HEK293 (cell line): Measurements from ENCODE around the gene MCF2L.

ENCODE experiments used
- CTCF ChIA-PET: fragments of 350-600 bp; formaldehyde crosslinking; extraction: SDS; loops from one replicate; lab custom pipeline; 2021; ENCODE audit warnings: antibody characterized with exemption; lab: Yijun Ruan, JAX
- POLR2A ChIA-PET: fragments of 300-600 bp; formaldehyde crosslinking; extraction: SDS; loops from one replicate; lab custom pipeline; 2020; ENCODE audit warnings: antibody characterized with exemption, inconsistent platforms; lab: Yijun Ruan, JAX
- H3K27ac ChIP-seq: fragments of 200-500 bp; sonication (Bioruptor generic); 2 replicates; pipeline ENCODE4 v1.5.1; 2014; ENCODE audit warnings: low read depth, low read length, control low read depth, inconsistent platforms; ENCODE audit errors: extremely low read depth
- H3K36me3 ChIP-seq, 2 experiments: fragments of 200-500 bp in 1 of 2; sonication (Bioruptor generic) in 1 of 2; 1 replicate in 1 of 2; 2 replicates in 1 of 2; pipeline ENCODE4 v1.5.1; 2014 to 2017; ENCODE audit warnings: inconsistent platforms in 2 of 2, low read length in 2 of 2; ENCODE audit not compliant: control insufficient read depth in 2 of 2, insufficient read depth in 1 of 2
- H3K4me1 ChIP-seq: fragments of 200-500 bp; sonication (Bioruptor generic); 2 replicates; pipeline ENCODE4 v1.5.1; 2014; ENCODE audit warnings: mild to moderate bottlenecking, low read length, inconsistent platforms; ENCODE audit not compliant: control insufficient read depth, insufficient read depth
- H3K4me3 ChIP-seq: 2 replicates; pipeline ENCODE4 v1.5.1; 2011; ENCODE audit warnings: low read depth, mild to moderate bottlenecking, control low read depth, low read length, moderate library complexity
- H3K9me3 ChIP-seq: fragments of 200-500 bp; sonication (Bioruptor generic); 2 replicates; pipeline ENCODE4 v1.5.1; 2014; ENCODE audit warnings: low read depth, low read length, inconsistent platforms; ENCODE audit not compliant: control insufficient read depth, insufficient read depth
- GLI2 ChIP-seq: fragments of 450-650 bp; formaldehyde crosslinking; IDR thresholded peaks from 2 replicates; pipeline ENCODE4; 2017; ENCODE audit warnings: missing biosample characterization, missing genetic modification characterization, low read depth, borderline replicate concordance
- HOXC10 ChIP-seq: sonication (generic); formaldehyde crosslinking; IDR thresholded peaks from 2 replicates; pipeline ENCODE4 v1.8.1; 2023; ENCODE audit warnings: mild to moderate bottlenecking, missing genetic modification reagents
- KLF8 ChIP-seq: fragments of 450-650 bp; formaldehyde crosslinking; IDR thresholded peaks from 2 replicates; pipeline ENCODE4 v1.5.1; 2016; ENCODE audit warnings: missing biosample characterization, missing genetic modification characterization
- MYNN ChIP-seq: fragments of 450-650 bp; formaldehyde crosslinking; IDR thresholded peaks from 2 replicates; pipeline ENCODE4 v1.5.1; 2016; ENCODE audit warnings: missing biosample characterization, missing genetic modification characterization, borderline replicate concordance
- OSR2 ChIP-seq: fragments of 450-650 bp; formaldehyde crosslinking; IDR thresholded peaks from 2 replicates; pipeline ENCODE4 v1.5.1; 2016; ENCODE audit warnings: missing biosample characterization, missing genetic modification characterization
- SP7 ChIP-seq: fragments of 450-650 bp; formaldehyde crosslinking; IDR thresholded peaks from 2 replicates; pipeline ENCODE4 v1.5.1; 2016; ENCODE audit warnings: missing biosample characterization, missing genetic modification characterization
- TCF7L2 ChIP-seq: IDR thresholded peaks from 2 replicates; pipeline ENCODE4 v1.6.1; 2011; ENCODE audit warnings: low read depth, mild to moderate bottlenecking, inconsistent platforms, low read length, moderate library complexity, borderline replicate concordance
- TSHZ1 ChIP-seq: fragments of 450-650 bp; formaldehyde crosslinking; IDR thresholded peaks from 2 replicates; pipeline ENCODE4 v1.5.1; 2016; ENCODE audit warnings: missing biosample characterization, missing genetic modification characterization, borderline replicate concordance
- ZBTB8A ChIP-seq: fragments of 450-650 bp; formaldehyde crosslinking; IDR thresholded peaks from 2 replicates; pipeline ENCODE4 v1.5.1; 2016; ENCODE audit warnings: missing biosample characterization, missing genetic modification characterization
- ZFHX2 ChIP-seq: fragments of 450-650 bp; formaldehyde crosslinking; conservative IDR thresholded peaks from 2 replicates; pipeline ENCODE4 v1.5.1; 2016; ENCODE audit warnings: missing biosample characterization, missing genetic modification characterization
- ZFP37 ChIP-seq: fragments of 450-650 bp; formaldehyde crosslinking; IDR thresholded peaks from 2 replicates; pipeline ENCODE4 v1.5.1; 2016; ENCODE audit warnings: missing biosample characterization, missing genetic modification characterization
- ZIC2 ChIP-seq: fragments of 450-650 bp; formaldehyde crosslinking; IDR thresholded peaks from 2 replicates; pipeline ENCODE4 v1.5.1; 2016; ENCODE audit warnings: missing biosample characterization, missing genetic modification characterization
- ZNF184 ChIP-seq: fragments of 450-650 bp; IDR thresholded peaks from 2 replicates; pipeline ENCODE4 v1.5.1; 2018; ENCODE audit warnings: missing biosample characterization, mild to moderate bottlenecking, missing genetic modification characterization
- ZNF274 ChIP-seq, 2 experiments: fragments of 200-500 bp in 1 of 2; fragments of 450-650 bp in 1 of 2; sonication (Bioruptor generic) in 1 of 2; formaldehyde crosslinking in 1 of 2; IDR thresholded peaks; 2 replicates each; pipeline versions ENCODE4 v1.5.1 to v1.6.1; 2014 to 2016; ENCODE audit warnings: borderline replicate concordance in 1 of 2, inconsistent platforms in 1 of 2, low read length in 1 of 2, missing biosample characterization in 1 of 2, missing genetic modification characterization in 1 of 2
- ZNF37A ChIP-seq: fragments of 450-650 bp; IDR thresholded peaks from 2 replicates; pipeline ENCODE4 v1.5.1; 2018; ENCODE audit warnings: missing biosample characterization, missing genetic modification characterization
- ZNF585B ChIP-seq: fragments of 450-650 bp; formaldehyde crosslinking; IDR thresholded peaks from 2 replicates; pipeline ENCODE4 v1.5.1; 2016; ENCODE audit warnings: missing biosample characterization, missing genetic modification characterization
- ZNF596 ChIP-seq: fragments of 450-650 bp; IDR thresholded peaks from 2 replicates; pipeline ENCODE4 v1.5.0; 2018; ENCODE audit warnings: missing biosample characterization, mild to moderate bottlenecking, missing genetic modification characterization, moderate library complexity
- ZNF660 ChIP-seq: fragments of 450-650 bp; IDR thresholded peaks from 2 replicates; pipeline ENCODE4 v1.5.1; 2018; ENCODE audit warnings: missing biosample characterization, mild to moderate bottlenecking, missing genetic modification characterization
- ZNF707 ChIP-seq: fragments of 450-650 bp; formaldehyde crosslinking; IDR thresholded peaks from 2 replicates; pipeline ENCODE4 v1.5.1; 2016; ENCODE audit warnings: missing biosample characterization, missing genetic modification characterization
- ZNF777 ChIP-seq: fragments of 450-650 bp; formaldehyde crosslinking; IDR thresholded peaks from 2 replicates; pipeline ENCODE4 v1.5.1; 2017; ENCODE audit warnings: missing biosample characterization, missing genetic modification characterization, borderline replicate concordance
- ZNF830 ChIP-seq: fragments of 450-650 bp; IDR thresholded peaks from 2 replicates; pipeline ENCODE4 v1.5.0; 2018; ENCODE audit warnings: missing biosample characterization, missing genetic modification characterization, low read depth, mild to moderate bottlenecking, moderate library complexity
- TF ChIP-seq, protein P1 (sequence below): fragments of 450-650 bp; formaldehyde crosslinking; IDR thresholded peaks from 2 replicates; pipeline ENCODE4 v1.5.1; 2017; ENCODE audit warnings: missing biosample characterization, missing genetic modification characterization
- TF ChIP-seq, protein P2 (sequence below): fragments of 450-650 bp; formaldehyde crosslinking; IDR thresholded peaks from 2 replicates; pipeline ENCODE4 v1.5.1; 2016; ENCODE audit warnings: missing biosample characterization, missing genetic modification characterization
- TF ChIP-seq, protein P3 (sequence below): fragments of 450-650 bp; formaldehyde crosslinking; IDR thresholded peaks from 2 replicates; pipeline ENCODE4 v1.5.1; 2016; ENCODE audit warnings: missing biosample characterization, missing genetic modification characterization

The MCF2L gene

DNA sequence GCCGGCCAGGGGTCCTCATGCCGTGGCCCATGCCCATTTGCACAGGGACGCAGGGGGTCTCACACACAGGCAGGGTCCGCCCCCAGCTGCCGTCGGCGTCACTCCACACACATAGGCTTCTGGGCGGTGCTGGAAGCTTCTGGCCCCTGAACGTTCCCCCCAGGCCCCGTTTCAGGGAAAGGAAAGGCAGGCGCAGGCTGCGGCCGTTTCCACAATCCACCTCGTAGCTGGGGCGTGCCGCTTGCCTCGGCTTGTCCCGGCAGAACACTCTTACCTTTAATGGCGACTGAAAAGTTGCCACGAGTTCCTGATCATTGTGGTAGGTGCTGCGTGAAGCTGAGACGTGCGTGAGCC lies 53.4 kb downstream of the MCF2L start:
- Histone ChIP-seq H3K4me1 (no peaks in the 10 kb centered on the region), H3K4me3 (no peak overlapping the region), H3K36me3 (no peaks in the 10 kb centered on the region), H3K27ac (no peak overlapping the region), H3K9me3 (no peaks in the 10 kb centered on the region)
- POLR2A ChIA-PET: no interaction called here
- no peak for TF ChIP-seq ZNF707 (tag by site-specific recombination)
- TF ChIP-seq, protein P1, sequence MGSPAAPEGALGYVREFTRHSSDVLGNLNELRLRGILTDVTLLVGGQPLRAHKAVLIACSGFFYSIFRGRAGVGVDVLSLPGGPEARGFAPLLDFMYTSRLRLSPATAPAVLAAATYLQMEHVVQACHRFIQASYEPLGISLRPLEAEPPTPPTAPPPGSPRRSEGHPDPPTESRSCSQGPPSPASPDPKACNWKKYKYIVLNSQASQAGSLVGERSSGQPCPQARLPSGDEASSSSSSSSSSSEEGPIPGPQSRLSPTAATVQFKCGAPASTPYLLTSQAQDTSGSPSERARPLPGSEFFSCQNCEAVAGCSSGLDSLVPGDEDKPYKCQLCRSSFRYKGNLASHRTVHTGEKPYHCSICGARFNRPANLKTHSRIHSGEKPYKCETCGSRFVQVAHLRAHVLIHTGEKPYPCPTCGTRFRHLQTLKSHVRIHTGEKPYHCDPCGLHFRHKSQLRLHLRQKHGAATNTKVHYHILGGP (tag by site-specific recombination): no peak
- TF ChIP-seq, protein P2, sequence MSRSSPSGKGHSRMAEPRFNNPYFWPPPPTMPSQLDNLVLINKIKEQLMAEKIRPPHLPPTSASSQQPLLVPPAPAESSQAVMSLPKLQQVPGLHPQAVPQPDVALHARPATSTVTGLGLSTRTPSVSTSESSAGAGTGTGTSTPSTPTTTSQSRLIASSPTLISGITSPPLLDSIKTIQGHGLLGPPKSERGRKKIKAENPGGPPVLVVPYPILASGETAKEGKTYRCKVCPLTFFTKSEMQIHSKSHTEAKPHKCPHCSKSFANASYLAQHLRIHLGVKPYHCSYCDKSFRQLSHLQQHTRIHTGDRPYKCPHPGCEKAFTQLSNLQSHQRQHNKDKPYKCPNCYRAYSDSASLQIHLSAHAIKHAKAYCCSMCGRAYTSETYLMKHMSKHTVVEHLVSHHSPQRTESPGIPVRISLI: no peak
- CTCF ChIA-PET: interaction anchor here (0.8 kb wide), 1 partner anchor 82 kb away, joined by 3 read pairs; no protein-coding TSS in a partner anchor

GRCh38 chr13:113022745-113023574 lies 53.9 kb downstream of the MCF2L start:
- no peaks in the 10 kb centered on the region for H3K9me3 ChIP-seq
- ChIA-PET CTCF (interaction anchor here (0.7 to 0.8 kb wide), 2 partner anchors 80 to 121 kb away, joined by 3 read pairs; no protein-coding TSS in a partner anchor), POLR2A (no interaction called here)
- no peak overlapping the region for H3K27ac ChIP-seq
- H3K36me3 ChIP-seq: no peaks in the 10 kb centered on the region
- H3K4me3 ChIP-seq: no peak overlapping the region
- H3K4me1 ChIP-seq: no peaks in the 10 kb centered on the region
- TF ChIP-seq ZNF37A (tag by site-specific recombination) (no peak), ZNF585B (tag by site-specific recombination) (no peak), ZBTB8A (tag by site-specific recombination) (peak; percentile 16; the same call in 1 of the 2 replicates), ZIC2 (tag by site-specific recombination) (peak; percentile 63), ZFHX2 (tag by site-specific recombination) (no peak), ZNF830 (no peak), TSHZ1 (tag by site-specific recombination) (no peak), ZNF596 (tag by site-specific recombination) (no peak), ZFP37 (no peak), MYNN (no peak), KLF8 (tag by site-specific recombination) (no peak), ZNF777 (tag by site-specific recombination) (no peak), HOXC10 (CRISPR knock-in tag) (no peak), ZNF660 (no peak), GLI2 (tag by site-specific recombination) (no peak), ZNF184 (tag by site-specific recombination) (no peak), TCF7L2 (peak; percentile 96), OSR2 (peak; percentile 16; the same call in 1 of the 2 replicates), ZNF274 (IDR thresholded peaks at IDR 0.05; ENCODE audit: low read length) (no peak), ZNF274 (tag by site-specific recombination; IDR thresholded peaks at IDR 0.05; ENCODE audit: borderline replicate concordance) (no peak), SP7 (tag by site-specific recombination) (peak; percentile 73)
- TF ChIP-seq, protein P3, sequence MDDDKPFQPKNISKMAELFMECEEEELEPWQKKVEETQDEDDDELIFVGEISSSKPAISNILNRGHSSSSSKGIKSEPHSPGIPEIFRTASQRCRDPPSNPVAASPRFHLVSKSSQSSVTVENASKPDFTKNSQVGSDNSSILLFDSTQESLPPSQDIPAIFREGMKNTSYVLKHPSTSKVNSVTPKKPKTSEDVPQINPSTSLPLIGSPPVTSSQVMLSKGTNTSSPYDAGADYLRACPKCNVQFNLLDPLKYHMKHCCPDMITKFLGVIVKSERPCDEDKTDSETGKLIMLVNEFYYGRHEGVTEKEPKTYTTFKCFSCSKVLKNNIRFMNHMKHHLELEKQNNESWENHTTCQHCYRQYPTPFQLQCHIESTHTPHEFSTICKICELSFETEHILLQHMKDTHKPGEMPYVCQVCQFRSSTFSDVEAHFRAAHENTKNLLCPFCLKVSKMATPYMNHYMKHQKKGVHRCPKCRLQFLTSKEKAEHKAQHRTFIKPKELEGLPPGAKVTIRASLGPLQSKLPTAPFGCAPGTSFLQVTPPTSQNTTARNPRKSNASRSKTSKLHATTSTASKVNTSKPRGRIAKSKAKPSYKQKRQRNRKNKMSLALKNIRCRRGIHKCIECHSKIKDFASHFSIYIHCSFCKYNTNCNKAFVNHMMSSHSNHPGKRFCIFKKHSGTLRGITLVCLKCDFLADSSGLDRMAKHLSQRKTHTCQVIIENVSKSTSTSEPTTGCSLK: no peak
